ENCODE results near the gene KLC1. TPM values are rescaled to one million over a fixed set of nuclear protein-coding genes. Genes with fewer than 3 reads are reported as not detected.

KLC1 gene
- total RNA-seq, 1 donor from 2014 or later, result 122 TPM

GRCh38 chr14:103721334-103722120 lies 92.5 kb downstream of the KLC1 start:
- DNase-seq, result no peak

- DNase-seq, result no peak
These were observed 94.7 kb downstream of the KLC1 start for GRCh38 chr14:103723748-103724081.

- DNase-seq, result no peak
These were observed 95.1 kb downstream of the KLC1 start for GRCh38 chr14:103724116-103724515.

GRCh38 chr14:103725001-103725682 lies 96.1 kb downstream of the KLC1 start:
- DNase-seq, result no peak

GRCh38 chr14:103725739-103726395 lies 96.9 kb downstream of the KLC1 start:
- DNase-seq, result no peak

GRCh38 chr14:103726474-103726873 lies 97.5 kb downstream of the KLC1 start:
- DNase-seq, result no peak

- DNase-seq, result no peak
These were observed 98.4 kb downstream of the KLC1 start for GRCh38 chr14:103727313-103727980.

- DNase-seq, result no peak
These were observed 99.1 kb downstream of the KLC1 start for GRCh38 chr14:103728141-103728540.

- DNase-seq, result no peak
These were observed 99.7 kb downstream of the KLC1 start for GRCh38 chr14:103728721-103729120.

- no peak for DNase-seq
These were observed 100.8 kb downstream of the KLC1 start for GRCh38 chr14:103729496-103730448.

GRCh38 chr14:103730490-103731035 lies 101.6 kb downstream of the KLC1 start:
- no peak for DNase-seq

- DNase-seq, result no peak
These were observed 102.5 kb downstream of the KLC1 start for GRCh38 chr14:103731481-103731880.

GRCh38 chr14:103731916-103732867 lies 103.2 kb downstream of the KLC1 start:
- DNase-seq, result no peak

- no peak for DNase-seq
These were observed 104.0 kb downstream of the KLC1 start for GRCh38 chr14:103732868-103733620.

GRCh38 chr14:103733651-103734050 lies 104.6 kb downstream of the KLC1 start:
- DNase-seq, result no peak

GRCh38 chr14:103734081-103734888 lies 105.3 kb downstream of the KLC1 start:
- no peak for DNase-seq

GRCh38 chr14:103735022-103735421 lies 106.0 kb downstream of the KLC1 start:
- no peak for DNase-seq

GRCh38 chr14:103735439-103735814 lies 106.4 kb downstream of the KLC1 start:
- DNase-seq, result no peak

Measured in skin of body (tissue), 2 donors.